HG02642 (cell line): ENCODE data around the gene EGR1.
"Not testable (repeated sequence)": the region's sequence is repeated elsewhere in the genome, so short reads cannot be mapped to it uniquely, and the experiment has no call there.

Experiments
- ATAC-seq: cut with Tn5 transposase; IDR thresholded peaks from one replicate; pipeline ENCODE4 v1.9.1; 2021; ENCODE audit warnings: mild to moderate bottlenecking; ENCODE audit not compliant: unreplicated experiment, poor library complexity

The EGR1 gene

DNA sequence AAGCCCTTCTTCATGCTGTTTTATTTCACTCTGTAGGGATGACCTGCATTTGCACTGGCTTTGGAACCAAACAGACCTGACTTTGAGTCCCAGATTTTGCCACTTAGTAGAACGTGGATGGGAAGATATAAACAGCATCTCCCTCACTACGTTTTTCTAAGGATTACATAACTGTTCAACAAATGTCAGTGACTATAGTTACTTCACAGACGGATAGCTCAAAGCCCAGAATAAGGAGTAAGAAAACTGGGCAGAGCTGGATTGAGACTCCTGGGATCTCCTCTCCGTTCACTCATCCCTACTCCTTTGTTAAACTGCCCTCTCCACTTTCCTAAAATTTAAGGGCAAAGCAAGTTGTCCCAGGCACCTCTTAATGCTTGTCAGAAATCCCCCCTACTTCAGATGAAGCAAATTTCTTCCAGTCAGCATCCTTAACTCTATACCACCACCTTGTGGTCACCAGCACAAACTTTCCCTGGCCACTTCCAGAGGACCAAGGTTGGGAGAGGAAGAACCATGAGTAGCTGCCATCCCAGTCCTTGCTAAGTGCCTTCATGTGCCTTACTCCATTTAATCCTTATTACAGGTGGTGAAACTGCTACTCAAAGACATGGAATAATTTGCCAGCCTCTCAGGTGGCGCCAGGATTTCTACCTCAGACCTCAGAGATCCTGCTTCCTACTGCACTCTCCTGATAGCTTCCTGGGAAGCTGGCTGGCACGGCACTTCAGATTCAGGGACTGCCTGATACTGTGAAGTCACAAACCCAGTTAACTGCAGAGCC lies 38.4 kb downstream of the EGR1 start:
- ATAC-seq: no peak

DNA sequence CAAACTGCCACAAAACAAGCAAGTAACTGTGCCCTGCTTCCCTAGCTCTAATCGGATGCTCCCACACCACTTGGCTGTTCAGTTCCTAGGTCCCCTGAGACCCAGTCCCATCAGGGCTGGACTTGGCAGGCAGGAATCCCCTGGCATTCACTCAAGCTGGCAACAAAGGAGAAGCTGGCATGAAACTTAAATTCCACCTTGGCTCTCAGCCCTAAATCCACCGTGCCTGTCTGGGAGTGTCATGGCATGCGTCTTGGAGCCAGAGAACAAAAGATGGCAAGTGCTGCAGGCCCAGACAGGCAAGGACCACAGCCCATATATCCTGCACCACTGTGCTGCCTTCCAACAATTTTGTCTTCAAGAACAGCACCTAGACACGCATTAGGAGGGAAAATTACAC lies 39.5 kb downstream of the EGR1 start:
- no peak for ATAC-seq

DNA sequence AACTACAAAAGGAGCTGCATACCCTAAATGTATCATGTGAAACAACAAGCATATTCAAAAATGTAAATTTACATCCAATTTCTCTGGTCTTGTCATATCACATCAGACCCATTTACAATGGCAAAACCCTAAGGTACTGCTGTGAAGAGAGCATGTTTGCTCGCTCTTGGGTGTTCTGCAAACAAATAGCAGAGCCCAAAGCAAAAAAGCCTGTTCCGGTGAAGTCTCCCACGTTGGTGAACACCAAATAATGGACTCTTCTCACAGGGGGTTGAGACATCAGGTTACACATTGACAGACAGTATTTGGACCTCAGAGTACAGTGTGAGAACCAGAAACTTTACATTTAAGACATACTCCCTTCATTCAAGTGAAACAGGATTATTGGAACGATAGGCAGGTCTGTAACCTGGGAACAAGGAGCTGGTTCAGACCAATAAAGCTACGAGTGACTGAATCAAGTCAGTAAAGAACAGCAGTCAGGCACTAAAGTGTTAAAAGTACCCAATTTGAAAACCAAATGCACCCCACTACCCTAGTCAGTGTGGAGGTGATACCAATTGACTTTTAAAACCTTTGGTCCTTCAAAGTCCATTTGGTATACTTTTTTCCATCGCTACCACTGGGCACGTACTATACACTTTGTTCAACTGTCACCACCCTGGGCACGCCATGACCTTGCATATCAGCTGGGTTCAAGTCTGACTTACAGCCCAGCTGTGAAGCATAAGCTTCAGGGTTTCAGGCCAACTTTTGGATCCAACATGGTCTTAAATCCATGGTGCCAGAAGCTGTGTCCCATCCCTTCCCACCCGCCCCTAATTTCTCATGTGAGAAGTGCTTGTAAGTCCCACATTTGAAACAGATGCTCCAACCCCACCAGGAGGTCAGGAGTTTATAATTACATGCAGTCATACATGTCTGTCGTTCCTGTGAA lies 41.4 kb downstream of the EGR1 start:
- ATAC-seq: no peak

- not testable (repeated sequence) for ATAC-seq
These were observed 42.2 kb downstream of the EGR1 start for GRCh38 chr5:138507485-138507884.

DNA sequence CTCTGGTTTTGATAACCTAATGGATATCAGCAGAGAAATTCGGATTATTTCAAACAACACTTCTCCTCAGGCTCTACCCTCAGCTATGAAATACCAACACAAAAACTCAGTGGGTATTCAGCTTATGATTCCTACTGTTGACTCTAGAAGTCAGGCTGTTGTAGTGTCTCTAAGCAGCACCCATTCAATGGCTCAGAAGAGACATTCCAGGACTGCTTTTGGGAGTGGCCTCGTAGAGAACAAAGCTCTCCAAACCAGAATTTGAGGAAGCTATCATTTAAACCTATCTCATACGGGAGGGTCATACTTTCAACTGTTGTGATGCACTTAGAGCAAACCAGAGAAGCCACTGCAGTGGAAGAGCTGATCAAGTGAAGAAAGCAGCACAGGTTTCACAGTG lies 43.7 kb downstream of the EGR1 start:
- no peak for ATAC-seq

DNA sequence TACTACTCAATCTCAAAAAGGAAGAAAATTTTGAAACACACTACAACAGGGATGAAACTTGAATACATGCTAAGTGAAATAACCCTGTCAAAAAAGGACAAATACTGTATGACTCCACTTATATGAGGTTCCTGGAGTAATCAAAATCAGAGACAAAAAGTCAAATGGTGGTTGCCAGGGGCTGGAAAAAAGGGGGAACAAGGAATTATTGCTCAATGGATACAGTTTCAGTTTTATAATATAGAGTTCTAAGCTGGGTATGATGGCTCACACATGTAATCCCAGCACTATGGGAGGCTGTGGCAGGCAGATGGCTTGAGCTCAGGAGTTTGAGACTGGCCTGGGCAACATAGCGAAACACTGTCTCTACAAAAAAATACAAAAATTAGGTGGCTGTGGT lies 48.7 kb downstream of the EGR1 start:
- ATAC-seq: no peak

DNA sequence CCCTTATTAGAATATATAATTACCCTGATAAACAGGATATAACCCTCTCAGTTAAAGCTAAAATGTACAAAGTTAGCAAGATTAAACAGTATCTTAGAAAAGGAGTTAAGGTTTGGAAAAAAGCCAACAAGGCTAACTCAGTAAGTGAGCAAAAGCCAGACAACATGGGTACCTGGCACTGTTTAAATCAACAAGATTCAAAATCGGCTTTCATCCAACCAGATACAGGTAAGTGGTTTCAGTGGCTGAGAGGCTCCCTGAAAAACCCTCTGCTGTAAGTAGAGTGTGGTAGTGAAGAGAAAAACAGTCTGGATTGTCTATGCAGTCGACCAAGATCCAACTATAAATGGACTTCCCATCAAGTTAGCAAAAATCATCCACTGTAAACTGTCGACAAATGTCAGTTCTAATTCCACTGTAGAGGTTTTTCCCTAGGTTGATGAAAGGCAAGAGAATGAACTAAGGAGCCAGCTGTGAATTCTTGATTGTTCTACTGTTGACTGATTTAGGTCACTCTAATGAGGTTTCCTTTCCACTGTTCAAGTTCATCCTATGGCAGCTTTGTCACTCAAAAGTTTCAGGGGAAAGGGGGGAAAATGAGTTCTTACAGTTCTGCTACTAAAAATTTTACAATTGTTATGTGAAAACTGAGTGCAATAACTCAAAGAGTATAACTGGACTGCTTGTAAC lies 50.4 kb downstream of the EGR1 start:
- ATAC-seq: no peak

- no peak for ATAC-seq
These were observed 52.2 kb downstream of the EGR1 start for GRCh38 chr5:138517437-138517836.
